Measurements from ENCODE around the gene COG3. TPM values are rescaled to one million over a fixed set of nuclear protein-coding genes. Genes with fewer than 3 reads are reported as not detected.

COG3 gene
- total RNA-seq, 1 experiment from 2014 or later: 17.6 TPM

GRCh38 chr13:45546410-45546765, 81.6 kb downstream of the COG3 start:
- no peak for DNase-seq (ENCODE audit: low read depth, low spot score)
- no peak overlapping the region for H3K4me2 ChIP-seq (ENCODE audit: low read length)
- no TSS peak for BruUV-seq (replicated peaks)
- ChIA-PET RAD21 (ENCODE audit: low non-redundant PET in 1 of 2, low total read pairs in 2 of 2, uncharacterized antibody in 2 of 2, unreplicated experiment in 2 of 2) (no interaction called here), CTCF (no interaction called here), POLR2A (no interaction called here)
- no peak overlapping the region for H2AFZ ChIP-seq (ENCODE audit: low read depth, low read length, poor library complexity, severe bottlenecking)
- no peak for ATAC-seq
- H3K9me3 ChIP-seq (ENCODE audit: control insufficient read depth in 1 of 2, insufficient read depth in 1 of 2, low read depth in 1 of 2, low read length in 2 of 2): no peaks in the 10 kb centered on the region
- intact Hi-C loops (cut with micrococcal nuclease): no loop called here
- peaks cover 8% of the 10 kb centered on the region; the same call in 1 of the 2 replicates for H3K27me3 ChIP-seq (ENCODE audit: insufficient read depth, low read length)
- TF ChIP-seq, protein P1, sequence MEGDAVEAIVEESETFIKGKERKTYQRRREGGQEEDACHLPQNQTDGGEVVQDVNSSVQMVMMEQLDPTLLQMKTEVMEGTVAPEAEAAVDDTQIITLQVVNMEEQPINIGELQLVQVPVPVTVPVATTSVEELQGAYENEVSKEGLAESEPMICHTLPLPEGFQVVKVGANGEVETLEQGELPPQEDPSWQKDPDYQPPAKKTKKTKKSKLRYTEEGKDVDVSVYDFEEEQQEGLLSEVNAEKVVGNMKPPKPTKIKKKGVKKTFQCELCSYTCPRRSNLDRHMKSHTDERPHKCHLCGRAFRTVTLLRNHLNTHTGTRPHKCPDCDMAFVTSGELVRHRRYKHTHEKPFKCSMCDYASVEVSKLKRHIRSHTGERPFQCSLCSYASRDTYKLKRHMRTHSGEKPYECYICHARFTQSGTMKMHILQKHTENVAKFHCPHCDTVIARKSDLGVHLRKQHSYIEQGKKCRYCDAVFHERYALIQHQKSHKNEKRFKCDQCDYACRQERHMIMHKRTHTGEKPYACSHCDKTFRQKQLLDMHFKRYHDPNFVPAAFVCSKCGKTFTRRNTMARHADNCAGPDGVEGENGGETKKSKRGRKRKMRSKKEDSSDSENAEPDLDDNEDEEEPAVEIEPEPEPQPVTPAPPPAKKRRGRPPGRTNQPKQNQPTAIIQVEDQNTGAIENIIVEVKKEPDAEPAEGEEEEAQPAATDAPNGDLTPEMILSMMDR (IDR thresholded peaks at IDR 0.05 in 2 of 3, conservative IDR thresholded peaks at IDR 0.05 in 1 of 3; ENCODE audit: borderline replicate concordance in 1 of 3, insufficient read depth in 1 of 3, low read depth in 2 of 3, low read length in 2 of 3): no peak
- TF ChIP-seq YY1 (IDR thresholded peaks at IDR 0.05; ENCODE audit: extremely low read depth, insufficient replicate concordance, low read depth, low read length) (no peak), FOSL1 (IDR thresholded peaks at IDR 0.05; ENCODE audit: low read depth) (no peak), POLR2AphosphoS5 (IDR thresholded peaks at IDR 0.05; ENCODE audit: low read depth, low read length) (no peak), EZH2phosphoT487 (IDR thresholded peaks at IDR 0.05; ENCODE audit: borderline replicate concordance) (no peak), SRF (IDR thresholded peaks at IDR 0.05; ENCODE audit: low read depth) (no peak), REST (IDR thresholded peaks at IDR 0.05; ENCODE audit: low read depth) (no peak), SP1 (IDR thresholded peaks at IDR 0.05; ENCODE audit: low read depth) (no peak), ATF3 (IDR thresholded peaks at IDR 0.05) (no peak), POLR2A (IDR thresholded peaks at IDR 0.05; ENCODE audit: borderline replicate concordance, extremely low read depth, insufficient read depth, insufficient read length) (no peak), ELF1 (IDR thresholded peaks at IDR 0.05; ENCODE audit: borderline replicate concordance, low read depth) (no peak), SIN3A (IDR thresholded peaks at IDR 0.05; ENCODE audit: low read depth) (no peak), CBX3 (IDR thresholded peaks at IDR 0.05; ENCODE audit: low read depth) (no peak), RAD21 (IDR thresholded peaks at IDR 0.05; ENCODE audit: low read depth) (no peak), EGR1 (IDR thresholded peaks at IDR 0.05; ENCODE audit: low read depth) (no peak), ZNF274 (IDR thresholded peaks at IDR 0.05; ENCODE audit: low read depth, low read length) (no peak), EZH2 (IDR thresholded peaks at IDR 0.05) (no peak), TCF7L2 (IDR thresholded peaks at IDR 0.05; ENCODE audit: borderline replicate concordance, extremely low read depth, insufficient read depth, insufficient read length) (no peak)
- TF ChIP-seq, protein P2, sequence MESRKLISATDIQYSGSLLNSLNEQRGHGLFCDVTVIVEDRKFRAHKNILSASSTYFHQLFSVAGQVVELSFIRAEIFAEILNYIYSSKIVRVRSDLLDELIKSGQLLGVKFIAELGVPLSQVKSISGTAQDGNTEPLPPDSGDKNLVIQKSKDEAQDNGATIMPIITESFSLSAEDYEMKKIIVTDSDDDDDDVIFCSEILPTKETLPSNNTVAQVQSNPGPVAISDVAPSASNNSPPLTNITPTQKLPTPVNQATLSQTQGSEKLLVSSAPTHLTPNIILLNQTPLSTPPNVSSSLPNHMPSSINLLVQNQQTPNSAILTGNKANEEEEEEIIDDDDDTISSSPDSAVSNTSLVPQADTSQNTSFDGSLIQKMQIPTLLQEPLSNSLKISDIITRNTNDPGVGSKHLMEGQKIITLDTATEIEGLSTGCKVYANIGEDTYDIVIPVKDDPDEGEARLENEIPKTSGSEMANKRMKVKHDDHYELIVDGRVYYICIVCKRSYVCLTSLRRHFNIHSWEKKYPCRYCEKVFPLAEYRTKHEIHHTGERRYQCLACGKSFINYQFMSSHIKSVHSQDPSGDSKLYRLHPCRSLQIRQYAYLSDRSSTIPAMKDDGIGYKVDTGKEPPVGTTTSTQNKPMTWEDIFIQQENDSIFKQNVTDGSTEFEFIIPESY (IDR thresholded peaks at IDR 0.05; ENCODE audit: extremely low read depth, insufficient replicate concordance, low read length): no peak
- TF ChIP-seq, protein P3, sequence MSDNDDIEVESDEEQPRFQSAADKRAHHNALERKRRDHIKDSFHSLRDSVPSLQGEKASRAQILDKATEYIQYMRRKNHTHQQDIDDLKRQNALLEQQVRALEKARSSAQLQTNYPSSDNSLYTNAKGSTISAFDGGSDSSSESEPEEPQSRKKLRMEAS (IDR thresholded peaks at IDR 0.05): no peak
- no peak overlapping the region for H3K4me3 ChIP-seq (replicated peaks in 1 of 2; ENCODE audit: low read depth in 1 of 2, low read length in 2 of 2)
- no peaks in the 10 kb centered on the region for H3K4me1 ChIP-seq (ENCODE audit: control insufficient read depth in 1 of 2, insufficient read depth in 2 of 2, low read length in 2 of 2)
- H3K79me2 ChIP-seq (ENCODE audit: insufficient read depth, low read length): no peaks in the 10 kb centered on the region
- H3K9me2 ChIP-seq (ENCODE audit: insufficient read depth): no peaks in the 10 kb centered on the region
- no peak overlapping the region for H3K9ac ChIP-seq (ENCODE audit: low read length)
- H3K27ac ChIP-seq (ENCODE audit: low read depth, low read length): no peak overlapping the region
- H4K20me1 ChIP-seq (ENCODE audit: insufficient read depth): no peaks in the 10 kb centered on the region
- H3K36me3 ChIP-seq (ENCODE audit: control insufficient read depth in 1 of 2, insufficient read depth in 2 of 2, low read length in 2 of 2): no peaks in the 10 kb centered on the region
